ENCODE results near the gene CAPZB.

The CAPZB gene

DNA sequence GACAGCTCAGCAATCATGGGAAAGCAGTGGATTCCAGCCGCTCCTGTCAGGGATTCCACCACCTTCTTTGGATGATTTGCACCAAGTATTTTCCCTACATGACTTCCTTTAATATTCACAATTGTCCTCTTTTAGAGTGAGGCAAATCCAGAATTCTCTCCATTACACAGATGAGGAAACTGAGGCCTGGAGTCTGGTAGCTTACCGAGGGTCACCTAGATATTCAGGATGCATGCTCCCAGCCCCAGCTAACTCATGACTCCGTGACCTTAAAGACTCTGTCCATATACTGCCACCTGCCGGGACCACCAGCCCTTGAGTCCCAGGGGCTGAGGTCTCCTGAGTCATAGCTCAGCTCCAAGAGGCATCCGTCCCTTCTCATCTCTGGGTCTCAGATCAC, 80.6 kb downstream of the CAPZB start:
- no peak for DNase-seq

DNA sequence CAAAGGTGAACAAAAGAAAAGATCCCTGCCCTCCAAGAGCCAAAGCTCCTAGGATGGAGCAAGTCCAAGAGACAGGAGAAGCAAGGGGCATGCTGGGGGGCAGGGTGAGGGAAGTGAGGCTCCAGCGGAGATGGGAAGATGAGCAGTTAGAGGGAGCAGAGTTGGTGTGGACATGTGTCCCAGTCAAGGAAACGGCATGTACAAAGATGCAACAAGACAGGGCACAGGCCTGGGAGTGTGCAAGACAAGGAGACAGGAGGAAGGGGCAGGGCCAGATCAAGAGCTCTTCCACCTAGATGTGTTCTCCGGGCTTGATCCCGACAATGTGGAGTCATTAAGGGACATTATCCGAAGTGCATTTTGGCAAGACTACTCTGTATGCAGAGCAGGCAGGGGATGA, 82.1 kb downstream of the CAPZB start:
- no peak for DNase-seq

DNA sequence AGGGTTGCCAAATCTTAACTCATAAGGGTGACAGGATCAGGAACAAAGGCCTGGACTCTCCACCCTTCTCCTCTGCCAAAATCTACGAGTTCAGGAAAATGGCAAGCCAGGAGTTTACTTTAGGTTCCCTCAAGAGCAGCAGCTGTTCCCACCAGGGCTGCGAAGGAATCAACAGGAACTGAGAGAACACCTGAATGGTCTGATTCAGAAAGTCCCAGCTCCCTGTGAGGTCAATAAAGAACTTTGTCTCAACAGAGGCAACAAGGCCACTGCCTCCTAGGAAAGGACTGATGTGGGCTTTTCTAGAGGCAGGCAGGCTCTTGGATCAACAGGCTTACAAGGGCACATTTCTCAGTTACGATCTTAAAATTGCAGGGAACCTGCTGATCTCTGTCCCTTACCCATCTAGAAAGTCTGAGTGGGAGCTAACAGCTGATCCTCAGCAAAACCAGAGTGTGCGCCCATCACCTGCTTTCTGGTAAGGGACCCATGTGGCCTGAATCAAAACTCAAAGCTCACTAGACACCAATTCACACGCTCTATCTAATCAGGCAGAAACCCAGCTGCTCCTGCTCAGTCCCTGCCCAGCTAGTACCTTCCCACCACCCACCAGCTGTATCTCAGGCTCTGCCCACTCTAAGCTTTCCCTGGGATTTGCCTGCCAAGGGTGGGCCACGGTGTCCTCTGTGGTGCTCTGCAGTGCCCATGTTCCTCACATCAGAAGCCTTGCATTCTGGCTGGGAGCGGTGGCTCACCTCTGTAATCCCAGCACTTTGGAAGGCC, 83.1 kb downstream of the CAPZB start:
- no peak for DNase-seq

DNA sequence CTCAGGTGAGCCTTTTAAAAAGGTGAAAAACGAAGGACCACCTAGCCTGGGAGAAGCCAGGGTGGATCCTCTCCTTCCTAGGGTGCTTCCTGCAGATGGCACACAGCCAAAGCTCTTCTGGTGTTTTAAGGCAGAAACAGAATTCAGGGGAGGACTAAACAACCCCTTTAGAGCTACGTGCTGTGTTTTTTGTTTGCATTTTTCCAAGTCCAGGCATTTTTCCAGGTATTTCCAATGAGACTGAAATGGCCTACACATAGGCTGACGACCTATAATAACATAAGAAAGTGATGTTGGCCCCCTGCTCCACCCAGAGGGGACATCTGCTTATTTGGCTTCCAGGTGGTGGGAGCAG, 83.8 kb downstream of the CAPZB start:
- no peak for DNase-seq

DNA sequence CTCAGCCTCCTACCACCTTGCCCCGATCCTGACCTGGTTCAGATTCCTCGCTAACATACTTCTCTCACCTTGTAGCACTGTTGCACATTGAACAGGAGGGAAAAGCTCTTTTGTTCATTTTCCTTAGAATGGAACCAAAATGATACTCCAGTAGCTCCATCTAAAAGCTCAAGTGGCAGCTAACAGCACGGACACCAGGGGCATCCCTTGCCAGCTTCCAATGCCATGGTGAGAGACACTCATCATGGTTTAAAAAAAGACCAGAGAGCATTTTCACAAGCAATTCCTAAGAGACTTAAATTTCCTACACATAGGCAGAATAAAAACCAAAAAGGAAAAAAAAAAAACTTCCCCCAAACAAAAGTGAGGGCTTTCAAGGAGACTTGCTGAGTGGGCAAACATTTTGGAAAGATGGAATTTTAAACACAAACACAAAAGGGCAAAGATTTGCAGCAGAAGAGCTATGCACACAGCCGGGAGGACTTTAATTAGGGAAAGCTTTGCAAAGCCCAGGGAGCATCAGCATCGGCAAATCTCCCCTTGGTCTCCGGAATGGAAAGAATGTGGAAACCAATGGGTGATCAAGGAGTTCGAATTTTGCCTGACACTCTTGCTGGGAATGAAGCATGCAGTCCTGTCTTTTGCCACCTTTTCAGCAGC, 84.3 kb downstream of the CAPZB start:
- DNase-seq, result no peak

DNA sequence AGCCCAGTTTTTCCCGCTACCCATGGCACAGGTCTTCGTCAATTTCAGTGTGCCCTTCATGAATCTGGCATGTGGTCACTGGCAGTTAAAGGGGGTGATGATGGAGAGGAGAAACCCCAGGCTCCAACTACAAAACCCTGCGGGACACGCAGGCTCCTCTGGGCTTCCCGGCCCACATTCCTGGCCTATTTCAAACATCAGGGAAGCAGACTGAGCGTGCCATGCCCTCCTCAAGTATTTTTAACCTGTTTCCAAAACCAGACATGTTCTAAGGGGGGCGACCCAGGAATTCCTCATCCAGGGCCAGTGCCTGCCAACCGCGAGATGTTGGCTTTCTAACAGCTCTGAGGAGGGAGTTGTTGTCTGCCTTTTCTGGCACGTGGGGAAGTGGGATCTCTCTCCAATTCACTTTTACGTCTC, 85.1 kb downstream of the CAPZB start:
- DNase-seq, result no peak

DNA sequence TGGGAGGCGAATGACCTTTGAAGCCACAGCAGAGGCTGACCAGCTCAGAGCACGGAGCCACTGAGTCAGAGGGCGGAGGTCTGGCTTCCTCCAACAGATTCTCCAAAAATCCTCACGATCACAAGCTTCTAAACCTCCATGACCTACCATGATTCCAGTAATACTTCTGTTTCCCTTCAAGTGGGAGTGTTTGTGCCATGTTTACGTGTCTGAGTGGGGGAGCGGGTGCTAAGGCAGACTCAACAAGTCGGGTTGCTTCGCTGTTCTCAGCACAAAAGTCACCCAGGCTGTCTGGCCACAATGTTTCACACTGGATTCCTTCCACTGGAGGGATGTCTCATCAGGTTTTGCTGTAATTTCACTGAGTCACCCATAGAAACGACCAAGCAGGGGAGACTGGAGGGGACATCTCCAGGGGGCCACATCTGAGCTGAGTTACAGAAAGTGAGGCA, 87.0 kb downstream of the CAPZB start:
- DNase-seq, result peak in 1 of 2 donors; percentile 11

DNA sequence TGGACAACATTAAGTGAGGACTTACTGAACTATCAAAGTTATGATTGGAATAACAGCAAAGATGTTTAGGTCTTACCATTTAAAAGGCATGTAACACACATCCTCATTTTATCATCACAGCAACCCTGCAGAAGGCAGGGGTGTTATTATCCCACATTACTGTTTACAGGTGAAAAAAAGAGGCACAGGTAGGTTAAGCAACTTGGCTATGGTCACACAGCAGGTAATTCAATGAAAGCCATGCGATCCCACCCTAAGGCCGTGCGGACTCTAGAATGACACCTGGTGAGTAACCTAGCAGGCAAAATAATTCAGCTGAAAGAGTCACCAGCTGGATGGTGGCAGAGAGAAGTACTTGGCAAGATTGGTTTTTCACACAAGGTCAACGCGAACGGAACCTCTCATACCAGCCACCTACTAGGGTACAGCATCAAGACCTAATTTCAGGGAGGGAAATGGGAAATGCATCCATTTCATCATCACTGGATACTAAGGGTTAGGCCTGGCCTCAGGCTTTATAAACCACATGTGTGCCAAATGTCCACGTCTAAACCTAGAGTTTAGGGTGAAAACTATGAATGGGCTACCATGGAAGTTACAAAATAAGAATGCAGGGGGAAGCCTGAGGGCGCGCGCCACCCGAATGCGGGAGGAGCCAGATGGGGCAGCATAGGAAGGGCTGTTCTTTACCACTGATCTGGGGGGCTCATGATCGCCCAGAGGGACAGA, 88.0 kb downstream of the CAPZB start:
- no peak for DNase-seq

DNA sequence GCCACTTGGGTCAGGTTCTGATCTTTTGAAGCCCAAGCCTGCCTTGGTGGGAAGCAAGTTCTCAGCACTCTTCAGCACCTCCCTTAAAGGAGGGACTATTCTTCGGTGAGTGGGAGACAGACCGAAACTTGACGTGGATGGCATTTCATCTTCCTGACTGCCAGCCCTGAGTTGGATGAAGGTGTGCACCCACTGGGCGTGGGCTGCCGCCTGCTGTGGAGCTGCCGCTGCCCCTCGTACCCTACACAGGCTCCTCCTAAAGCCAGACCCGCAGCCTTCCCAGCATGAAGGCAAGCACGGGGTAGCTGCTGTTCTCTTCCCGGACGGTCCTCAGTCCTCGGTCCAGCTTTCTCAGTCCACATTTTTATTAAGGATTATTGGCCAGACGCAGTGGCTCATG, 89.1 kb downstream of the CAPZB start:
- no peak for DNase-seq

DNA sequence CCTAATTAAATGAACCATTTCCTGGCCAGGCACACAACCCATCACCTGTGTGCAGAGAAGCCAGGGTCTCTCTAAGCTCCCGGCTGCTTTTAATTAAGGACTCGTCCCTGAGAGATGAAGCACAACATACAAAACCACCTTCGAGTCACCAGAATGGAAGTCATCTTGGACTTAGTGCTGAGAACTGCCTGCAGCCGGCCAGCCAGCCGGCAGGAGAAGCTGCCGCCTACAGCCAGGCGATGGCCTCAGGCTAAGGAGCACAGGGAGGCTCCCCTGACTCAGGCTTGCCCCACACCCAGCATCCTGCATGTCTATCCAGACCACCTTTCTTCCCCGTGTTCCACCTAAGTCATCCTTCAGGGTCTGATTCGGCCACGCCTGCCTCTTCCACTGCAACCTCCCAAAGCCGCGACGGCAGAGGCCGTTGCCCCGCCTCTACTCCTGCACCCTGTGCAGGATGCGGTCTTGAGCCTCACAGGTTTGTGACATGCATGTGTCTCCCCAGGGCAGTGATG, 89.6 kb downstream of the CAPZB start:
- DNase-seq, result no peak

DNA sequence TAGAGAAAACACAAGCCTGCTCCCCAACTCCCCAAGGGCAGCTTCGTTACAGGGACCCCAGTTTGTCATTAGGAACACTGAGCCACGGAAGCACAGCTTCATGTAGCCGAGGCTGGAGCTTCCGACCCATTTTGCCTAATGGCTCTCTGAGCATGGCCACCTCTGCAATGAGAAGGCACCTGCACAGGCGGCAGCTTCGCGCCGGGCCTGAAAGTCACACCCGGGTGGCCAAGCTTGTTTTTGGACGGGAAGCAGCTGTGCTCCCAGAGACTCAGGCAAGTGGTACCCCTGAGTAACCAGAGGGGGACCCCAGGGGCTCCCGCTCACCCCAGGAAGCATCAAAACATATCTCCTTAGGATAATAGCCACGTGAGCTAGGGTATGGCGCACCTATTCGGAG, 92.3 kb downstream of the CAPZB start:
- no peak for DNase-seq

DNA sequence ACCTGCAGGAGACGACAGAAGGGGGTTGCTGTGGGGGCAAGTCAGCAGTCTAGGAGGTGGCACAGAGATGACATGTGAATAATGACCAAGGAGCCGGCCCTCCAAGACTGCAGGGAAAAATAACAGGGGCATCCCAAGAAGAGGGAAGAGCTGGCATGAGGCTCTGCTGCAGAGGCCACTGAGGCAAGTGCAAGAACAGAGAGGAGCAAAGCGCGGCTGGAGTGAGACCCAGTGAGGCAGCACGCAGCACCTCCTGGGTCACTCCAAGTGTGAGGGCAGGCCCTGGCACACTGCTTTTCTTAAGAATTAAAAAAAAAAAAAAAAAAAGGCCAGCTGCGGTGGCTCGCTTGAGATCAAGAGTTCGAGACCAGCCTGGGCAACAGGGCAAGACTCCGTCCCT, 93.1 kb downstream of the CAPZB start:
- DNase-seq, result no peak

DNA sequence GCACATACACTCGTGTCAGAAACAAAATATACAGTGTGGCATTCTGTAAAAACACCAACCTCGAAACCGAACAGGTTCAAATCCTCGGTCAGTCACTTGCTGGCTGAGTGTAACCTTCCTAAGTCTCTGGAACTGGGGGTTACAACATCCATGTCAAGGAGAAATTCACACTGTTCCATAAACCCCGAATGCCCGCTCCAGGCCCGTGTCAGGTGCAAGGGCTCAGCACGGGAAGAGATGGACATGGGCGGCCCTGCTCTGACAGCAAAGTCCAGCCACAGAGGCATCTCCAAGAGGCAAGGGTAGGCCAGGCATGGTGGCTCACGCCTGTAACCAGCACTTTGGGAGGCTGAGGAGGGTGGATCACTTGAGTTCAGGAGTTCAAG, 93.8 kb downstream of the CAPZB start:
- no peak for DNase-seq

DNA sequence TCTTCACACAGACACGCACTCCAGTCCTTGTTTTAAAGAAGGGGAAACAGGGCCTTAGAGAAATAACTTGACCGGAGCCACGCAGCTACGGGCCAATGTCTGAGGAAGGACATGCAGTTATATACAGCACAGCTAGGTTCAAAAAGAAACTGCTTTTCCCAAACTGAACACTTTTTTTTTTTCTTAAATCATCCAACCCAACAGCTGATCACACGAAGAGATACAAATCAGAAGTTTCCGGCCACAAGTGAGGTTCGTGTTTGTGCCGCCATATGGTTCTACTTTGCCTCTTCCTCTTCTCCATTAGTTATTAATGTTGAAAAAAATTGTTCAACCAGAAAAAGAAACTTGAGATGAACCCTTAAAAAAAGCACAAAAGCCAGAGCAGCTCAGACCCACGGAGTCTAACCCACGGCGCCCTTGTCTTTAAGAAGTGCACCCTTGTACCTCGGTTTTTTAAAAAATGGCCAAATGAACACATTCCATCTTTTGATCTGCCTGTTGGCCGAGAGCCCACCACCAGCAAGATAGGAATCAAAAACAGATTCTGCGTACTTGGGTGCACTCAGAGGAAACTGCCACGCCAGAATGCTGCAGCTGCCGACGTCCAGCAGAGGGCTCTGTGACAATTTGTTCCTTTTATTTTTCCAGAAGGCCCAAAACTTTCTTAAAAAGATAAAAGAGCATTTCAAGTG, 94.3 kb downstream of the CAPZB start:
- peak; percentile 17 to 45 for DNase-seq

DNA sequence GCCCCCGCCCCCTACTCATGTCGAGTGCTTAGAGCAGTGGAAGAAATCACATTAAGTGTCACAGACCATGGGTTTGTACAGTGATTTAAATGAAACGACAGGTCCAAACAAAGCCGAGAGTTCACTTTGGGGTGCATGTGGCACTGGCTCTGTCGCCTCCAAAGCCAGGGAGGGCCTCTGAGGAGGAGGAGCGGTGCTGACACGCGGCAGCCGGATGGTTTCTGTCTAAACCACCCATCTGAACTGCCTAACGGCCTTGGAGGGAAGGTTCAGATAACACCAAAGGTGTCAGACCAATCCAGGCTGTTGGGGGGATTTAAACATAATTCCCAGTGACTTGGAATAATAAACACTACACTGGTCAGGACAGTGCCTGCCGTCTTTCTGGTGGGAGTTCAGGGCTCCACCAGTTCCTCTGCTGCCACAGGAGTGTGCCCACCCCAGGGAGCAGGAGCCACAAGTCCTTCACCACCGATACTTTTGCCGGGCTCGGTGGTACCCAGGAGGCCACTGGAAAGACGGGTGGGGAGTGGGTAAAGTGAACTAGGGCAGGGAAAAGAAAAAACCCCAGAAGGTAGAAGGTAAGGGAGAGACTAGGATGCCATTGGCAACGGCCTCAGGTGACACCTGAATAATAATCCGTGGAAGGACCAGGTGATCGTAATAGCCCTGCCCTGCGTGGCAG, 95.0 kb downstream of the CAPZB start:
- DNase-seq, result no peak

DNA sequence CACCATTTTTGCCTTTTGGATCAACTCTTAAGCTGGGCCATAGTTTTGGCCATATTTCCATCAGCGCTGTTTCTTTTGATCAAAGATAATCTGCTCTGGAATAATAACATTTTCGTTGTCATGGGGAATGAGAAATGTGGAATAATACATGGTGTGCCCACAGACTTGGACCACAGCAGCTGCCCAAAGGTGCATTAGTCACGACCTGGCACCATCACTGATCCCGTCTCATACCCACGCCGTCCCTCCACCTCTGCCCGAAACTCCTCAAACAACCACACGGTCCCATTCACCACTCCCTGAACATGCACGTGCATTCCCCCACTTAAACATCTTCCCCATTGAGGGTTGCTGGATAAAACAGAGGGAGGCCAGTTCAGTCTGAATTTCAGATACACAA, 96.4 kb downstream of the CAPZB start:
- DNase-seq, result no peak

DNA sequence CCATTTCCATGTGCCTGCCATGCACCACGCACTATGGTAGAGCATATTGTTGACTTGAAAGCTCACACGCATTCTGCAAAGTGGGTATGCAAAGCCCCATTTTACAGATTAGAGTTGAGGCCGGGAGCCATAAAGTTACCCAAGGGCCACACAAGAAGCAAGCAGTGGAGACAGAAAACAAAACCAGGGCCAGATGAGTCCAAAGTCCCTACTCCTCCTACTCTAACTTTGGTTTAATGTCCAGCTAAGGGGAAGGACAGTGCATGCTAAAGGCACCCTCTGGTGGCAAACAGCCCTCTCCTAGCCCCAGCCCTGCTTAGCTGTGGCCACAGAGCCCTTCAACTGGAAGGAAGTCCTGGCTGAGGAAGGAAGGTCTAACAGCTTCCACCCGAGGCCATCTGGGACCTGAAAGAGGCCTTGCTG, 98.3 kb downstream of the CAPZB start:
- no peak for DNase-seq

DNA sequence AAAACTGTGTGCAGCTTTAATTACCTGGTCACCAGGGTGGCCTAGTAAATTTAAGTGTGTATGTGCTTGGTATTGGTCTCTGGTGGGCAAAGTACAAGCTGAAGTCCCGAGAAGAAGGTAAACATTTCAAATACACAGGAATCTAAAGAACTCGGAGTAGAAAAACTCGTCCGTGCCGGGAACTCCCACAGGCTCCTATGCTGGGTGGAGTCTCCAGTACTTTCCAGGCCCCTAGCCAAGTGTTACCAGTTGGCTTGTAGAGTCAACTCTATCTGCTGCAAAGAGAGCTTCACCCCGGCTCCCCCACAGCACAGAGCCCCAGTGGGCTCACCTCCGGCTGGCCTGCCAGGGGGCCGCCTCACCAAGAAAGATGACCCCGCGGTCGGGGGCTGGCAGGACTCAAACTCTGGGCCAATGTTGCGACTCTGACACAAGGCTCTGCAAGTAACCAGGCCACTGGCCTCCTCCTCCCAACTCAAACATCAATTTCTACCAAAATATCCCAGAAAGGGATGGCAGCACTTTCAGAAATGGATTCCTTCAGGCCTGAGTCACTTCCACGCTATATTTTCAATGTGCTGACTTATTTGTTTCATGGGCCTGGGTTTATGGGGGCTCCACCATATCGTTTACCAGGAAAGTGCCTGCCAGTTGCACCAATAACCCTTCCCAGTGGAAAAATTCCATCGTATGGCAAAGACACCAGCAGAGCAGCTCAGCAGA, 99.3 kb downstream of the CAPZB start:
- DNase-seq, result no peak

DNA sequence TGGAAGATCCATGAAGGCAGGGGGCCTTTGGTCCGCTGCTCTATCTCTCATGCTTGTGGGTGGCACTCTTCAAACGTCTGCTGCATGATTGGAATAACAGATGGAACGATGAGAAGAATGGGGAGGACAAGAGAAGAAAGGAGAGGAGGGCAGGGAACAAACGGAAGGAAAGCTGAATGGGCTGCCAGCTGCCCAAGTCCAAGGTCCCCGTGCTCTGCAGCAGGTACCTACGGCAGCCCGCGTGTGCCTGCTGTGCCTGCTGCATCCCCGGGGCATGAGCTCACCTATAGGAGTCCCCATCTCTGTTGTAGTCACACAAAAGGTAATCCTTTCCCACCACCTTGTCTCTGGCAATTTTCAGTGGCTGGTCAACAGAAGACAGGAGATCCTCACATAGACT, 100.1 kb downstream of the CAPZB start:
- no peak for DNase-seq

DNA sequence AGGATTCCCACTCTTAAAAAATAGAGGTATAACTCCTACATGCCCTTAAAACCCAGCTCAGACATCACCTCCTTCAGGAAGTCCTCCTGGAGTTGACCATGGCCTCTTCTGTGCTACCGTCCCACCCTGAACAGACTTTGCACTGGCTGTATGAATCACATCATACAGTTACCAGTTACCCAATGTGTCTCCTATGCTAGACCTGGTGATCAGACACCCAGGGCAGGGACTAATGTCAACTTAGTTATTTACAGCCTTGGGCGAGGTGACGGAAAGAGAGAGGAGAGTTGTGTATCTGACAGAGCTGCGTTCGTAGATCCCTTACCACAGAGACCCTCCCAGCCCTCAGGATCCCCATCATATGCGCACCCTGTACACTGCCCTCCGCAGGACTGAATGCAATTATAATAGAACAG, 100.6 kb downstream of the CAPZB start:
- no peak for DNase-seq

DNA sequence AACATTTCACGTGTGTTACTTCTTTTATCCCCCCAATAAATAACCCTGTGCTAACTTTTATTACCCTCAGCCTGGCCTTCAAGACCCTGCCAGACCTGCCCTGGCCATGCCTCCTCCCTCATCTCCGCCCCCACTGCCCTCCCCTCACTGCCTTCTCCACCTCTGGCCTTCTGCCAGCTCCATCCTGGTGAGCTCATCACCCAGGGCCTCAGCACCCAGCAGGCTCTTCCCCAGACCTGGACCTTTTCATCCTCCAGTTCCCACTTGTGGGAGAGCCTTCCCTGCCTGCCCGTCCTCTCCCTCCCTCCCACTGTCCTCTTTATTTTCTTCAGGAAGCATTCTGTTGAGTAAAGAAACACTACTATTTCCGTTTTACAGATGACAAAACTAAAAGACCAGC, 101.2 kb downstream of the CAPZB start:
- DNase-seq, result no peak

DNA sequence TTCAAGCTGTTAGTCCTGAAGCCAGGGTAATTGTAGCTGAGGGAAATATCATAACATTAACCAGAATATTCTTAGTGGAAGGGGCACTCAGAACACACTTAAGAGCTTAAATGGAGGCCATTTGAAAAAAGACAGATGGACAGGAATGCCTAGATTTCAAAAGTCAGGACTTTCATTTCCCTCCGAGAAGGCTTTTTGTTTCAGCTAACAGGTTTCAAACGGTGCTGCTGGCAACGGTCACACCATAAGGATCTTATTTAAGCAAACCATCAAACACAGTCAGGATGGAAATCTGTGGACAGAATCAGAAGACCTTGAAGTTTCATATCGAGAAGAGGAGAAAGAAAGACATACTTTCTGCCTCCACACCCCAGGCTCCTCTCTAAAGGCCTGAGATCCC, 103.1 kb downstream of the CAPZB start:
- no peak for DNase-seq

All from inflammatory macrophage treated with lipopolysaccharide for 1 hour (primary cell).